ENCODE data around the gene CCNB1IP1.

DNA sequence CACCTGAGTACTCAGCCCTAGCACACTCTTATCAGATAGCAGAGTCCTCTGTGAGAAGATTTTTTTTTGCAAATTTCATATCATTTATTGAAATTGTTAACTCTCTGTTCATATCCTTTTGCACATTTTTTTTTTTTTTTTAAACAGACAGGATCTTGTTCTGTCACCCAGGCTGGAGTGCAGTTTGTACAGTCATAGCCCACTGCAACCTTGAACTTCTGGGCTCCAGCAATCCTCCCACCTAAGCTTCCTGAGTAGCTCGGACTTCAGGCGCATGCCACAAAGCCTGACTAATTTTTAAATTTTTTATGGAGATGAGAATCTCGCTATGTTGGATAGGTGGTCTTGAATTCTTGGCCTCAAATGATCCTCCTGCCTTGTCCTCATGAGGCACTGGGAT lies 14.7 kb upstream of the CCNB1IP1 start:
- no peak for TF ChIP-seq CTCF (conservative IDR thresholded peaks at IDR 0.05)
- TF ChIP-seq ZFX (IDR thresholded peaks at IDR 0.05) = no peak
